IPS-18a (cell line): ENCODE data around the gene RAP1A.

Experiments
- H3K27ac ChIP-seq: one replicate; pipeline ENCODE4 v1.5.1; 2013; ENCODE audit warnings: low read length
- H3K27me3 ChIP-seq: one replicate; pipeline ENCODE4 v1.6.1; 2013; ENCODE audit warnings: mild to moderate bottlenecking, low read length; ENCODE audit not compliant: control insufficient read depth, insufficient read depth
- H3K36me3 ChIP-seq: one replicate; pipeline ENCODE4 v1.6.1; 2013; ENCODE audit warnings: low read depth, low read length; ENCODE audit not compliant: control insufficient read depth
- H3K4me1 ChIP-seq: one replicate; pipeline ENCODE4 v1.6.1; 2013; ENCODE audit warnings: low read depth, low read length; ENCODE audit not compliant: control insufficient read depth
- H3K4me3 ChIP-seq: one replicate; pipeline ENCODE4 v1.5.1; 2013; ENCODE audit warnings: low read length
- H3K9ac ChIP-seq: one replicate; pipeline ENCODE4 v1.6.1; 2013; ENCODE audit warnings: mild to moderate bottlenecking, low read length, moderate library complexity
- H3K9me3 ChIP-seq: one replicate; pipeline ENCODE4 v1.6.1; 2013; ENCODE audit warnings: low read depth, low read length; ENCODE audit not compliant: control insufficient read depth

Gene RAP1A

GRCh38 chr1:111743679-111744101, 124.1 kb downstream of the RAP1A start:
- Histone ChIP-seq H3K36me3 (no peaks in the 10 kb centered on the region), H3K9me3 (no peaks in the 10 kb centered on the region), H3K4me3 (no peak overlapping the region), H3K4me1 (peaks cover 3% of the 10 kb centered on the region), H3K9ac (no peak overlapping the region), H3K27me3 (peaks cover 22% of the 10 kb centered on the region), H3K27ac (no peak overlapping the region)

- Histone ChIP-seq H3K4me1 (no peaks in the 10 kb centered on the region), H3K9me3 (no peaks in the 10 kb centered on the region), H3K27ac (no peak overlapping the region)
Measured at GRCh38 chr1:111745675-111746613, 126.4 kb downstream of the RAP1A start.

GRCh38 chr1:111746614-111746999, 127.0 kb downstream of the RAP1A start:
- Histone ChIP-seq H3K27ac (no peak overlapping the region), H3K9ac (no peak overlapping the region), H3K4me1 (no peaks in the 10 kb centered on the region), H3K9me3 (no peaks in the 10 kb centered on the region), H3K27me3 (peaks cover 12% of the 10 kb centered on the region), H3K4me3 (no peak overlapping the region), H3K36me3 (no peaks in the 10 kb centered on the region)

More at GRCh38 chr1:111745675-111746613, 126.4 kb downstream of the RAP1A start:
- Histone ChIP-seq H3K4me3 (no peak overlapping the region), H3K9ac (no peak overlapping the region), H3K27me3 (peaks cover 19% of the 10 kb centered on the region), H3K36me3 (no peaks in the 10 kb centered on the region)

GRCh38 chr1:111747282-111747734, 127.7 kb downstream of the RAP1A start:
- peaks cover 5% of the 10 kb centered on the region for H3K27me3 ChIP-seq
- no peak overlapping the region for H3K27ac ChIP-seq
- H3K9ac ChIP-seq = no peak overlapping the region
- H3K4me1 ChIP-seq = no peaks in the 10 kb centered on the region
- H3K36me3 ChIP-seq = no peaks in the 10 kb centered on the region
- no peak overlapping the region for H3K4me3 ChIP-seq
- H3K9me3 ChIP-seq = no peaks in the 10 kb centered on the region

- no peak overlapping the region for H3K9ac ChIP-seq
- no peaks in the 10 kb centered on the region for H3K4me1 ChIP-seq
- no peak overlapping the region for H3K27ac ChIP-seq
- no peaks in the 10 kb centered on the region for H3K27me3 ChIP-seq
- no peaks in the 10 kb centered on the region for H3K9me3 ChIP-seq
- no peaks in the 10 kb centered on the region for H3K36me3 ChIP-seq
- H3K4me3 ChIP-seq = no peak overlapping the region
Measured at GRCh38 chr1:111747947-111748346, 128.4 kb downstream of the RAP1A start.

- Histone ChIP-seq H3K9ac (no peak overlapping the region), H3K27ac (no peak overlapping the region), H3K36me3 (no peaks in the 10 kb centered on the region), H3K4me3 (no peak overlapping the region), H3K4me1 (peaks cover 2% of the 10 kb centered on the region), H3K9me3 (no peaks in the 10 kb centered on the region), H3K27me3 (no peaks in the 10 kb centered on the region)
Measured at GRCh38 chr1:111749628-111750027, 130.0 kb downstream of the RAP1A start.

- H3K27ac ChIP-seq = no peak overlapping the region
- no peak overlapping the region for H3K9ac ChIP-seq
- no peak overlapping the region for H3K4me3 ChIP-seq
- no peaks in the 10 kb centered on the region for H3K36me3 ChIP-seq
- peaks cover 3% of the 10 kb centered on the region for H3K4me1 ChIP-seq
- H3K27me3 ChIP-seq = no peaks in the 10 kb centered on the region
- H3K9me3 ChIP-seq = no peaks in the 10 kb centered on the region
Measured at GRCh38 chr1:111750856-111751255, 131.3 kb downstream of the RAP1A start.

GRCh38 chr1:111751906-111752575, 132.5 kb downstream of the RAP1A start:
- Histone ChIP-seq H3K27me3 (no peaks in the 10 kb centered on the region), H3K4me3 (no peak overlapping the region), H3K36me3 (no peaks in the 10 kb centered on the region), H3K4me1 (peaks cover 9% of the 10 kb centered on the region), H3K9me3 (no peaks in the 10 kb centered on the region), H3K9ac (no peak overlapping the region), H3K27ac (no peak overlapping the region)

- Histone ChIP-seq H3K4me3 (peak overlapping the region; percentile 93), H3K9ac (peak overlapping the region; percentile 96), H3K27me3 (no peaks in the 10 kb centered on the region), H3K27ac (peak overlapping the region; percentile 94), H3K4me1 (peaks cover 10% of the 10 kb centered on the region), H3K36me3 (peaks cover 10% of the 10 kb centered on the region), H3K9me3 (no peaks in the 10 kb centered on the region)
Measured at GRCh38 chr1:111754984-111755330, 135.4 kb downstream of the RAP1A start.

GRCh38 chr1:111755331-111756123, 135.9 kb downstream of the RAP1A start, which contains the start of gene DDX20:
Gene DDX20 (plus strand): TSS chr1:111755901. CDS start chr1:111755925, 24 bp downstream.
- no peaks in the 10 kb centered on the region for H3K9me3 ChIP-seq

GRCh38 chr1:111756124-111756513, 136.5 kb downstream of the RAP1A start:
- Histone ChIP-seq H3K36me3 (peaks cover 22% of the 10 kb centered on the region), H3K4me3 (peak overlapping the region; percentile 93), H3K9ac (peak overlapping the region; percentile 96), H3K27me3 (no peaks in the 10 kb centered on the region), H3K27ac (peak overlapping the region; percentile 94), H3K4me1 (peaks cover 10% of the 10 kb centered on the region), H3K9me3 (no peaks in the 10 kb centered on the region)

More at GRCh38 chr1:111755331-111756123, 135.9 kb downstream of the RAP1A start, which contains the start of gene DDX20:
- peak within 1 kb of the TSS; percentile 96 for H3K9ac ChIP-seq
- no peaks in the 10 kb centered on the region for H3K27me3 ChIP-seq
- H3K36me3 ChIP-seq = peaks cover 16% of the 10 kb centered on the region
- H3K4me1 ChIP-seq = peaks cover 10% of the 10 kb centered on the region
- H3K4me3 ChIP-seq = peak within 1 kb of the TSS; percentile 93
- H3K27ac ChIP-seq = peak within 1 kb of the TSS; percentile 94
